ENCODE measurements around the gene GNG2.
A peak's percentile ranks its signal among the peaks of the same experiment; 100 is the strongest.

The GNG2 gene

GRCh38 chr14:52000019-52000582 is 139.7 kb downstream of the GNG2 start:
- no peak for DNase-seq

GRCh38 chr14:52000696-52001095 is 140.3 kb downstream of the GNG2 start:
- DNase-seq = no peak

GRCh38 chr14:52002542-52002941 is 142.1 kb downstream of the GNG2 start:
- DNase-seq = no peak

- no peak for DNase-seq
Observed at GRCh38 chr14:52003324-52003723, 142.9 kb downstream of the GNG2 start.

- no peak for DNase-seq
Observed at GRCh38 chr14:52005625-52006024, 145.2 kb downstream of the GNG2 start.

DNA sequence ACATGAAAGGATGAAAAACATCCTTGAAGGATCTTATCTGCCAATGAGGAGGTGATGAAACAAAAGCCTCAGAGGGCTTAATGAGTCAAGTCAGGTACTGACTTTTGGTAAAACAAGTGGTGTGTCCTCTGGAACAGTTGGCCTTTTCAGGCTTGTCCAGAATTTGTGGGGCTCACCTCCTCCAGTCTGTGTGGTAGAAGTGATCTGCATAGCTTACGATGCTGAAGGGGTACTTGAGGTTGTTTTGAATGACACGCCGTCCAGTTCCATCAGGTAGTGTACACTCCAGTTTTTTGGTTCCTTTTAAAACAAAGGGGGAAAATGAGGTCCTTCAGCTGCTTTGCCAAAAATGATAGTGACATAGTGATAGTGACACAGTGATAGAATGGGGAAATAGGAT is 145.9 kb downstream of the GNG2 start:
- no peak for DNase-seq

GRCh38 chr14:52007211-52007610 is 146.8 kb downstream of the GNG2 start:
- DNase-seq = no peak

DNA sequence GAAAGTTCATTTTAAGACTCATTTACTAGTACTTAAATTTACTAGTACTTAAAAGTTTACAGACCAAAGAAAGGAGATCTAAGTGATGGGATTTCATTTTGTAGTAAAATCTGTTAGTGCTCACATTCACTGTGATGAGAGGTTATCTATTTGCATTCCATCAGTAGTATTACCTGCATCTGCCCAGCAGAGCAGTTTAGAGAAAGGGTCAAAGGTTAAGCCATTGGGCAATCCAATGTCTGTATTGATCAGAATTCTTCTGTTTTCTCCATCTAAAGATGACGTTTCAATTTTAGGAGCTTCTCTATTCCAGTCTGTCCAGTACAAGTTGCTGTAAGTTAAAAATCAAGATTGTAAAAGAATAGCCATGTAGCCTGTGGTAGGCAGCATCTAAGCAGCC is 147.2 kb downstream of the GNG2 start:
- no peak for DNase-seq

GRCh38 chr14:52008136-52008535 is 147.7 kb downstream of the GNG2 start:
- no peak for DNase-seq

- no peak for DNase-seq
Observed at GRCh38 chr14:52010173-52010693, 149.8 kb downstream of the GNG2 start.

- DNase-seq = no peak
Observed at GRCh38 chr14:52011523-52011922, 151.1 kb downstream of the GNG2 start.

GRCh38 chr14:52012635-52013034 is 152.2 kb downstream of the GNG2 start:
- no peak for DNase-seq

DNA sequence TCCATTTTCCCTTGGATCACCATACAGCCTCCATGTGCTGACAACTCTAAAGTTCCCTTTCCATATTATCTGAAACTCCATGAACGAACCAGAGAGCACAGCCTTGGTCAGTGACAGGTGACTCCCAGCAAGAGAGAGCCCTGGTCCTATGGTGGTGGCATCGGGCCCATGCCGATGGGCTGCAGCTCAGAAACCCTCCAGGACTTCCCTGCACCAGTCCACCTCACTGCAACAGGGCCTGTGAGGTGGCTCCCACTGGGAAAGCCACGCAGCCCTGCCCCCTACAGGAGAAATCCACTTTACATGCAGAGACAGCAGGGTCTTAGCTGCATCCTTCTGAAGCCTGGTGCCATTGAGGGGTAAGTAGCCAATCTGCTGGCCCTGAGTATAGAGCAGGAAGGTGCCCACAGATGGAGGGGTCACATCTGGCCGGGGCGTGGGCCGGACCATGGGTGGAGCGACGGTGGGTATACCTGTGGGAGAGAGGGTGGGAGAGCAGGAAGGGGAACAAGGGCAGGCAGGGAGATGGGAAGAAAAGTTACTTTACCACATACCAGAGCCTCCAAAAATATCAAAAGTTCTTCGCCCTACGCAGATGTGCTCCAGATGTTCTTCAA is 153.7 kb downstream of the GNG2 start:
- DNase-seq = peak; percentile 20

DNA sequence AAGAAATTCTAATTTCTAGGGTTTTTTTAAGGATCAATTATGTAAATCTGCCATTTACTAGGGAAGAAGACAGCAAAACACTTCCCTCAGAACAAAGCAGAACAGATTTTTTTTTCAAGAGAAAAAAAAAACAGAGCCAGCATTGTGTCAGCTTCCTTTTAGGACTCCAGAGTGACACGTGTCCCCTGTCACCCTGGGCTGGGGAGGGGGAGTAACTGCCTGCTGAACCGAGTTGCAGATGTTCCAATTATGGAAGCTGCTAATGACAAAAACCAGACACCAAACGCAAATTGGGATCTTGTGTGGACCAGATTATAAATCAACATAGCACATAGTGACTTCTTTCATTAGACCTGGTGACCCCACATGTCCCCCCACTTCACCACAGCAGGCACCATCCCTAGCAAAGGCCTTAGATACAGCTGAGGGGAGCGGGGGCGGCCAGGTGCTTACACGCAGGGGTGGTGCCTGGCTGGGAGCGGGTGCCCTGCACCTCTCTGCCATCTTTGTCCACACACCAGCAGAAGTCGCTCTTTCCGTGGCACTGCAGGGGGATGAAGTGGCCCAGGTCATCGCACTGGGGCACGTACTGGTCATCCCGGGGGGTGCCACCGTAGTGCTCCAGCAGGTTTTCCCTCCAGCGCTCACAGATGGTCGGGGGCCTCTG is 154.3 kb downstream of the GNG2 start:
- peak; percentile 17 for DNase-seq

GRCh38 chr14:52015411-52016030 is 155.1 kb downstream of the GNG2 start:
- peak; percentile 20 for DNase-seq

- no peak for DNase-seq
Observed at GRCh38 chr14:52018252-52018651, 157.8 kb downstream of the GNG2 start.

DNA sequence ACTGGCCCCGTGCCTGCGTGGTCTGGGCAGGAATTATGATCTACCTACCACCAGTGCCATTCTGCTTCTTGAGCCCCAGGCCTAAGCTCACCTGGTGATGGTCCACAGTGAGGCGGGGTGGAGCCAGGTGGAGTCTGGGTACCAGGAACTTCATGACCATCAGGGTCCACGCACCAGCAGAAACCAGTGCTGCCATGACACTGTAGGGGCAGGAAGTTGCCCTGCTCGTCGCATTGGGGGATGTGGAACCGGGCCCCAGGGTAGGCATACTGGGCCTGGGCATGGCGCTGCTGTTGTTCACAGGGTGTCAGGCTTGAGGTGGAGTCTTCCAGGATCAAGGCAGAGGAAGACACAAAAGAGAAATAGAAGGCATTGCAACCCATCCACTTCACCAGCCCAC is 158.6 kb downstream of the GNG2 start:
- no peak for DNase-seq
